DND-41 (cell line): ENCODE results near the gene PSMA6.

Experiments used
- CTCF ChIP-seq: IDR thresholded peaks from 2 replicates; pipeline ENCODE4 v1.5.1; 2012; ENCODE audit warnings: borderline replicate concordance, low read length, moderate library complexity, mild to moderate bottlenecking; ENCODE audit not compliant: poor library complexity, severe bottlenecking; ENCODE audit errors: extremely low read depth
- EZH2 ChIP-seq: IDR thresholded peaks from 3 replicates; pipeline ENCODE4 v1.6.1; 2012; ENCODE audit warnings: borderline replicate concordance, low read depth, mild to moderate bottlenecking, moderate library complexity, low read length, inconsistent platforms; ENCODE audit not compliant: severe bottlenecking

- no peak for TF ChIP-seq EZH2
- no peak for TF ChIP-seq CTCF
Observed at GRCh38 chr14:35333797-35334743, 41.9 kb downstream of the PSMA6 start.
